Trophoblast cell (in vitro differentiated cells and primary cell): ENCODE results near the gene GRM5.
"Not testable (repeated sequence)": the region's sequence is repeated elsewhere in the genome, so short reads cannot be mapped to it uniquely, and the experiment has no call there.

Experiments
- DNase-seq, 2 donors: peaks; one replicate each; pipeline ENCODE4 v3.0.0-alpha.2; 2016
- H2AFZ ChIP-seq: 2 replicates; pipeline ENCODE4 v1.6.1; 2013; ENCODE audit warnings: low read length, moderate library complexity, mild to moderate bottlenecking; ENCODE audit not compliant: insufficient read depth, poor library complexity
- H2AK5ac ChIP-seq: 2 replicates; pipeline ENCODE4 v1.6.1; 2013; ENCODE audit warnings: mild to moderate bottlenecking, low read length
- H2BK120ac ChIP-seq: 2 replicates; pipeline ENCODE4 v1.6.1; 2013; ENCODE audit warnings: low read length, mild to moderate bottlenecking, moderate library complexity; ENCODE audit not compliant: insufficient read depth, poor library complexity
- H2BK12ac ChIP-seq: 2 replicates; pipeline ENCODE4 v1.6.1; 2013; ENCODE audit warnings: mild to moderate bottlenecking, low read length, moderate library complexity
- H2BK5ac ChIP-seq: 2 replicates; pipeline ENCODE4 v1.6.1; 2013; ENCODE audit warnings: low read length, low read depth, moderate library complexity, mild to moderate bottlenecking; ENCODE audit not compliant: poor library complexity
- H3K14ac ChIP-seq: 2 replicates; pipeline ENCODE4 v1.6.1; 2013; ENCODE audit warnings: mild to moderate bottlenecking, low read length
- H3K18ac ChIP-seq: 2 replicates; pipeline ENCODE4 v1.6.1; 2013; ENCODE audit warnings: mild to moderate bottlenecking, low read length
- H3K23ac ChIP-seq: 2 replicates; pipeline ENCODE4 v1.6.1; 2013; ENCODE audit warnings: low read length
- H3K27ac ChIP-seq: 2 replicates; pipeline ENCODE4 v1.5.1; 2013; ENCODE audit warnings: low read depth, mild to moderate bottlenecking, inconsistent platforms, low read length, moderate library complexity
- H3K27me3 ChIP-seq: 2 replicates; pipeline ENCODE4 v1.6.1; 2013; ENCODE audit warnings: inconsistent platforms, mild to moderate bottlenecking, low read length, moderate library complexity; ENCODE audit not compliant: insufficient read depth
- H3K36me3 ChIP-seq, 2 experiments: 1 replicate in 1 of 2; 2 replicates in 1 of 2; pipeline ENCODE4 v1.6.1; 2013; ENCODE audit warnings: low read length in 2 of 2, mild to moderate bottlenecking in 2 of 2, moderate library complexity in 1 of 2; ENCODE audit not compliant: insufficient read depth in 2 of 2, control insufficient read depth in 1 of 2
- H3K4ac ChIP-seq: 2 replicates; pipeline ENCODE4 v1.6.1; 2013; ENCODE audit warnings: low read depth, mild to moderate bottlenecking, low read length, moderate library complexity
- H3K4me1 ChIP-seq, 2 experiments: 1 replicate in 1 of 2; 2 replicates in 1 of 2; pipeline ENCODE4 v1.6.1; 2013; ENCODE audit warnings: low read length in 2 of 2, mild to moderate bottlenecking in 2 of 2, moderate library complexity in 1 of 2; ENCODE audit not compliant: insufficient read depth in 2 of 2, control insufficient read depth in 1 of 2
- H3K4me2 ChIP-seq: 2 replicates; pipeline ENCODE4 v1.6.1; 2013; ENCODE audit warnings: inconsistent platforms, mild to moderate bottlenecking, low read length, moderate library complexity
- H3K4me3 ChIP-seq: 2 replicates; pipeline ENCODE4 v1.5.1; 2013; ENCODE audit warnings: mild to moderate bottlenecking, low read depth, low read length, inconsistent platforms
- H3K79me1 ChIP-seq: one replicate; pipeline ENCODE4 v1.6.1; 2013; ENCODE audit warnings: low read length
- H3K79me2 ChIP-seq: 2 replicates; pipeline ENCODE4 v1.6.1; 2013; ENCODE audit warnings: low read length, mild to moderate bottlenecking; ENCODE audit not compliant: control insufficient read depth, insufficient read depth, poor library complexity
- H3K9ac ChIP-seq: 2 replicates; pipeline ENCODE4 v1.6.1; 2013; ENCODE audit warnings: mild to moderate bottlenecking, low read length
- H3K9me3 ChIP-seq: 2 replicates; pipeline ENCODE4 v1.6.1; 2013; ENCODE audit warnings: low read depth, mild to moderate bottlenecking, control low read depth, inconsistent platforms, low read length; ENCODE audit not compliant: insufficient read depth
- H4K12ac ChIP-seq: 2 replicates; pipeline ENCODE4 v1.6.1; 2013; ENCODE audit warnings: low read depth, mild to moderate bottlenecking, low read length, moderate library complexity
- H4K8ac ChIP-seq: 2 replicates; pipeline ENCODE4 v1.6.1; 2013; ENCODE audit warnings: low read depth, mild to moderate bottlenecking, low read length, moderate library complexity
- H4K91ac ChIP-seq: one replicate; pipeline ENCODE4 v1.6.1; 2013; ENCODE audit warnings: low read depth, mild to moderate bottlenecking, low read length, moderate library complexity
- whole genome bisulfite sequencing: extraction: QIAGEN DNeasy Blood & Tissue Kit; methylation state at CpG from one replicate; pipeline ENCODE4 v1.1.7; 2013; ENCODE audit warnings: missing lambda C conversion rate; ENCODE audit not compliant: insufficient read length, insufficient coverage; ENCODE audit errors: extremely low coverage; 5-methylcytosine and 5-hydroxymethylcytosine counted together

GRM5 gene

GRCh38 chr11:88853963-88854362 is 211.8 kb downstream of the GRM5 start:
- H3K4me2 ChIP-seq, H3K9me3 ChIP-seq, H3K14ac ChIP-seq, H3K27me3 ChIP-seq, H3K79me2 ChIP-seq, H3K79me1 ChIP-seq, H2AK5ac ChIP-seq, H4K8ac ChIP-seq, H3K4me3 ChIP-seq, H4K12ac ChIP-seq, H2BK120ac ChIP-seq, H4K91ac ChIP-seq, H2BK5ac ChIP-seq, H3K9ac ChIP-seq, H3K18ac ChIP-seq, H3K23ac ChIP-seq, H3K27ac ChIP-seq, DNase-seq, H3K36me3 ChIP-seq, H2BK12ac ChIP-seq, H3K4me1 ChIP-seq, H2AFZ ChIP-seq, H3K4ac ChIP-seq: not testable (repeated sequence)
- WGBS = no CpG with 5 or more reads among the region's 2 CpGs

DNA sequence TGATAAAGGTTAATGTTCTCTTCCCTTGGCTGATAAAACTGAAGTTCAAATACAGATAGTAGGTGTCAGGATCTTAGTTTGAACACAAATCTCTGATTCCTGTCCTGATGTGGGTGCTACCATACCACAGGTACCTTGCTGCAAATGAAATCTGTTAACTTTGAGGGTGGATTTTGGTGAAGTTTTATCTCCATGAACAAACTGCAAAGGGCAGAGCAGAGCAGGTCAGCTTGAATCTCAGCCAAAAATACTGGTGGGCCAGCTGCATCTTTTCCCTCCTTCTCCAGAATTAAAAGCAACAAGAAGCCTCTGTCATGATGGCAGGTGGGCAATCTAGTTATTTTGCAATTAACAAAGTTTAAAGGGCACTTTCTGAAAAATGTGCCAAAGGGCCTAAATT is 214.2 kb downstream of the GRM5 start:
- H2AK5ac ChIP-seq, H2BK5ac ChIP-seq, H3K4me1 ChIP-seq, H3K4ac ChIP-seq, H3K79me2 ChIP-seq, H3K9ac ChIP-seq, H3K79me1 ChIP-seq, H3K18ac ChIP-seq, H4K12ac ChIP-seq, H2BK12ac ChIP-seq, H2BK120ac ChIP-seq, H4K91ac ChIP-seq, H3K4me2 ChIP-seq, H4K8ac ChIP-seq, H3K36me3 ChIP-seq, H2AFZ ChIP-seq, H3K14ac ChIP-seq, H3K4me3 ChIP-seq, H3K27me3 ChIP-seq, DNase-seq, H3K23ac ChIP-seq, H3K27ac ChIP-seq, H3K9me3 ChIP-seq: not testable (repeated sequence)

GRCh38 chr11:88849773-88850172 is 216.0 kb downstream of the GRM5 start:
- H2AK5ac ChIP-seq, H3K79me2 ChIP-seq, H3K36me3 ChIP-seq, H3K9ac ChIP-seq, H2BK12ac ChIP-seq, H3K4ac ChIP-seq, H3K4me2 ChIP-seq, H3K9me3 ChIP-seq, H3K18ac ChIP-seq, H3K79me1 ChIP-seq, H3K23ac ChIP-seq, H3K27ac ChIP-seq, H3K4me3 ChIP-seq, H2BK120ac ChIP-seq, H4K12ac ChIP-seq, H2AFZ ChIP-seq, H3K27me3 ChIP-seq, DNase-seq, H2BK5ac ChIP-seq, H4K91ac ChIP-seq, H3K4me1 ChIP-seq, H3K14ac ChIP-seq, H4K8ac ChIP-seq: not testable (repeated sequence)
- WGBS = no CpG with 5 or more reads among the region's 6 CpGs

DNA sequence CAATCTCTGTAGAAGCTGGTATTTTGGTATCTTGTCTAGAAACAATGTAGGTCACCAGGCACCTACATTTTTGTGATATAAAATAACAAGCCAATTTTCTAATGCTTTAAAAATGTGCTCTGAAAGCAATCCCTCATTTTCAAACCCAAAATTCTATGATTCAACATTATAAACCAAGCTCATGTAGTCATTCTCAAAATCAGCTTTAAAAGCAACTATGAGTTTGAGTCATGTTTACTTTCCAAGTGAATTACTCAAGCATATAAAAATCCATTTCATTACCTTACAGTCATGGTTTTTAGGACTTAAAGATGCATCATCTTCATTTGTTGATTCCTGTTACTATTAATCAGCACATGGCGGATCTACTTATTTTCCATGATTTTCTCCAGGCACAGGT is 216.4 kb downstream of the GRM5 start:
- no peak overlapping the region for H3K23ac ChIP-seq
- H3K4me1 ChIP-seq = no peaks in the 10 kb centered on the region
- no peak overlapping the region for H3K18ac ChIP-seq
- H2AFZ ChIP-seq = no peak overlapping the region
- H3K4me3 ChIP-seq = no peak overlapping the region
- no peak overlapping the region for H2BK120ac ChIP-seq
- H3K36me3 ChIP-seq = no peaks in the 10 kb centered on the region
- no peaks in the 10 kb centered on the region for H3K79me2 ChIP-seq
- H3K4ac ChIP-seq = no peak overlapping the region
- no peak overlapping the region for H2BK12ac ChIP-seq
- H3K9ac ChIP-seq = no peak overlapping the region
- H3K27ac ChIP-seq = no peak overlapping the region
- no CpG with 5 or more reads among the region's 1 CpG for WGBS
- H3K4me2 ChIP-seq = no peak overlapping the region
- H4K91ac ChIP-seq = no peak overlapping the region
- H3K9me3 ChIP-seq = no peaks in the 10 kb centered on the region
- no peaks in the 10 kb centered on the region for H3K27me3 ChIP-seq
- no peak overlapping the region for H4K8ac ChIP-seq
- no peak overlapping the region for H2BK5ac ChIP-seq
- H3K79me1 ChIP-seq = no peaks in the 10 kb centered on the region
- H3K14ac ChIP-seq = no peak overlapping the region
- no peak overlapping the region for H4K12ac ChIP-seq
- no peak overlapping the region for H2AK5ac ChIP-seq
- no peak for DNase-seq

DNA sequence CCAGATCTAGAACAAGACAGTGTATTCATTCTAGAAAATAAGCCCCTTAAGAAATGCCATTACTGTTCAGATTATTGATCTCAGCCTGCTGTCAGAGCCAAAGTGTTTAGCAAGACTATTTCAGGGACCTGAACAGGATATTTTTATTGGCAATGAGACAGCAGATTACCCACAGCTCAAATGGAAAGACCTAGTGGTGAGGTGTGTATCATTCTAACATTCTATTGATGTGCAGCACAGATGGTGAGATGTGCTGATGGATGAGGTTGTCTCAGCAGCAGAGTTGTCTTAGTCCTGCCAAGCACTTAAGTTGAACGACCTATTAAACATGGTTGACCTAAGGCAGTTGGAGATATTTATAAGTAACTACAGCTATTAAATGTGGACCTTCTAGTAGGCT is 219.5 kb downstream of the GRM5 start:
- H3K4me1 ChIP-seq, H3K79me2 ChIP-seq, H3K9me3 ChIP-seq, H4K91ac ChIP-seq, DNase-seq, H2AFZ ChIP-seq, H2BK120ac ChIP-seq, H3K36me3 ChIP-seq, H3K79me1 ChIP-seq, H3K9ac ChIP-seq, H3K4ac ChIP-seq, H2AK5ac ChIP-seq, H3K23ac ChIP-seq, H2BK5ac ChIP-seq, H3K4me2 ChIP-seq, H3K27me3 ChIP-seq, H4K12ac ChIP-seq, H3K27ac ChIP-seq, H3K4me3 ChIP-seq, H3K14ac ChIP-seq, H2BK12ac ChIP-seq, H4K8ac ChIP-seq, H3K18ac ChIP-seq: not testable (repeated sequence)
- no CpG with 5 or more reads among the region's 1 CpG for WGBS
